ENCODE data around the gene PAH.
"Not testable (repeated sequence)": the region's sequence is repeated elsewhere in the genome, so short reads cannot be mapped to it uniquely, and the experiment has no call there.

PAH gene

GRCh38 chr12:102862486-102862885 lies 54.6 kb downstream of the PAH start:
- TF ChIP-seq ZNF274 (IDR thresholded peaks at IDR 0.05; ENCODE audit: low read depth, low read length) = no peak
- H3K4me3 ChIP-seq (ENCODE audit: low read length) = no peak overlapping the region

- TF ChIP-seq ZNF274 (IDR thresholded peaks at IDR 0.05; ENCODE audit: low read depth, low read length) = no peak
- no peak overlapping the region for H3K4me3 ChIP-seq (ENCODE audit: low read length)
Observed at GRCh38 chr12:102851246-102851645, 65.8 kb downstream of the PAH start.

- TF ChIP-seq ZNF274 (IDR thresholded peaks at IDR 0.05; ENCODE audit: low read depth, low read length) = no peak
- H3K4me3 ChIP-seq (ENCODE audit: low read length) = no peak overlapping the region
Observed at GRCh38 chr12:102849722-102850447, 67.2 kb downstream of the PAH start.

GRCh38 chr12:102848832-102849231 lies 68.2 kb downstream of the PAH start:
- TF ChIP-seq ZNF274 (IDR thresholded peaks at IDR 0.05; ENCODE audit: low read depth, low read length) = no peak
- H3K4me3 ChIP-seq (ENCODE audit: low read length) = no peak overlapping the region

- TF ChIP-seq ZNF274 (IDR thresholded peaks at IDR 0.05; ENCODE audit: low read depth, low read length) = no peak
- no peak overlapping the region for H3K4me3 ChIP-seq (ENCODE audit: low read length)
Observed at GRCh38 chr12:102847131-102847530, 69.9 kb downstream of the PAH start.

GRCh38 chr12:102833687-102834441 lies 83.2 kb downstream of the PAH start:
- TF ChIP-seq ZNF274 (IDR thresholded peaks at IDR 0.05; ENCODE audit: low read depth, low read length) = no peak
- H3K4me3 ChIP-seq (ENCODE audit: low read length) = no peak overlapping the region

GRCh38 chr12:102832826-102833225 lies 84.2 kb downstream of the PAH start:
- not testable (repeated sequence) for H3K4me3 ChIP-seq (ENCODE audit: low read length)

GRCh38 chr12:102824218-102824835 lies 92.7 kb downstream of the PAH start:
- TF ChIP-seq ZNF274 (IDR thresholded peaks at IDR 0.05; ENCODE audit: low read depth, low read length) = no peak
- H3K4me3 ChIP-seq (ENCODE audit: low read length) = no peak overlapping the region

- H3K4me3 ChIP-seq (ENCODE audit: low read length) = no peak overlapping the region
- no peak for TF ChIP-seq ZNF274 (IDR thresholded peaks at IDR 0.05; ENCODE audit: low read depth, low read length)
Observed at GRCh38 chr12:102821149-102821548, 95.9 kb downstream of the PAH start.

- H3K4me3 ChIP-seq (ENCODE audit: low read length) = no peak overlapping the region
- TF ChIP-seq ZNF274 (IDR thresholded peaks at IDR 0.05; ENCODE audit: low read depth, low read length) = no peak
Observed at GRCh38 chr12:102816816-102817434, 100.1 kb downstream of the PAH start.

- no peak for TF ChIP-seq ZNF274 (IDR thresholded peaks at IDR 0.05; ENCODE audit: low read depth, low read length)
- H3K4me3 ChIP-seq (ENCODE audit: low read length) = no peak overlapping the region
Observed at GRCh38 chr12:102814691-102815367, 102.2 kb downstream of the PAH start.

GRCh38 chr12:102812344-102812743 lies 104.7 kb downstream of the PAH start:
- H3K4me3 ChIP-seq (ENCODE audit: low read length) = no peak overlapping the region
- no peak for TF ChIP-seq ZNF274 (IDR thresholded peaks at IDR 0.05; ENCODE audit: low read depth, low read length)

GRCh38 chr12:102811110-102811737 lies 105.8 kb downstream of the PAH start:
- TF ChIP-seq ZNF274 (IDR thresholded peaks at IDR 0.05; ENCODE audit: low read depth, low read length) = no peak
- no peak overlapping the region for H3K4me3 ChIP-seq (ENCODE audit: low read length)

GRCh38 chr12:102808412-102808811 lies 108.6 kb downstream of the PAH start:
- H3K4me3 ChIP-seq (ENCODE audit: low read length) = no peak overlapping the region
- TF ChIP-seq ZNF274 (IDR thresholded peaks at IDR 0.05; ENCODE audit: low read depth, low read length) = no peak

Data from GM08714 (cell line).